HG03565 (cell line): ENCODE results near the gene CACNA1A.
"Not testable (repeated sequence)": the region's sequence is repeated elsewhere in the genome, so short reads cannot be mapped to it uniquely, and the experiment has no call there.

Experiments
- ATAC-seq: cut with Tn5 transposase; IDR thresholded peaks from one replicate; pipeline ENCODE4 v1.9.1; 2021; ENCODE audit warnings: mild to moderate bottlenecking, moderate library complexity; ENCODE audit not compliant: unreplicated experiment

Gene CACNA1A

DNA sequence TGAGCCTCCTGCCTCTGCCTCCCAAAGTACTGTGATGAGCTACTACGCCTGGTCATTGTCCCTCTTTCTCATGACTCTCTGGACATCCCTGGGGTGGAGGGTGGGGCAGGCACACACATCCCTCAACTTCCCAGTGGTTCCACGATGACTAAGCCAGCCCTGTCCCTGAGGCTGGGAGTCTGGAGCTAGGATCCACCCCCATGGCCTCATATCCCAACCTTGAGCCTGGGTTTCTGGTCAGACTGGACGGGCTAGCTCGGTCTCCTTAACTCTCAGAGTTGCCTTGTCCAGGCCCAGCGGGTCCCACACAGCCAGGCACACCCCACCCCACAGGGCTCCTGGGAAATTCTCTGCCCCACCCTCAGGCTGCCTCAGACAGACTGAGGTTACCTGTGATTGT, 336.5 kb downstream of the CACNA1A start:
- ATAC-seq, result no peak

DNA sequence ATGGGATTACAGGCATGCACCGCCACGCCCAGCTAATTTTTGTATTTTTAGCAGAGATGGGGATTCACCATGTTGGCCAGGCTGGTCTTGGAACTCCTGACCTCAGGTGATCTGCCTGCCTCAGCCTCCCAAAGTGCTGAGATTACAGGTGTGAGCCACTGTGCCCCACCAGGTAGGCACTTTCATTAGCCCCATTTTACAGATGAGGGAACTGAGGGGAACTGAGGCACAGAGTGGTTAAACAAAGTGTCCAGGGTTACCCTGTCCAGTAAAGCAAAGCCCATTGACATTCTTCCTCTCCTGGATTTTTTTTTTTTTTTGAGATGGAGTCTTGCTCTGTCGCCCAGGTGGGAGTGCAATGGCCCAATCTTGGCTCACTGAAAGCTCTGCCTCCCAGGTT, 340.1 kb downstream of the CACNA1A start:
- not testable (repeated sequence) for ATAC-seq

DNA sequence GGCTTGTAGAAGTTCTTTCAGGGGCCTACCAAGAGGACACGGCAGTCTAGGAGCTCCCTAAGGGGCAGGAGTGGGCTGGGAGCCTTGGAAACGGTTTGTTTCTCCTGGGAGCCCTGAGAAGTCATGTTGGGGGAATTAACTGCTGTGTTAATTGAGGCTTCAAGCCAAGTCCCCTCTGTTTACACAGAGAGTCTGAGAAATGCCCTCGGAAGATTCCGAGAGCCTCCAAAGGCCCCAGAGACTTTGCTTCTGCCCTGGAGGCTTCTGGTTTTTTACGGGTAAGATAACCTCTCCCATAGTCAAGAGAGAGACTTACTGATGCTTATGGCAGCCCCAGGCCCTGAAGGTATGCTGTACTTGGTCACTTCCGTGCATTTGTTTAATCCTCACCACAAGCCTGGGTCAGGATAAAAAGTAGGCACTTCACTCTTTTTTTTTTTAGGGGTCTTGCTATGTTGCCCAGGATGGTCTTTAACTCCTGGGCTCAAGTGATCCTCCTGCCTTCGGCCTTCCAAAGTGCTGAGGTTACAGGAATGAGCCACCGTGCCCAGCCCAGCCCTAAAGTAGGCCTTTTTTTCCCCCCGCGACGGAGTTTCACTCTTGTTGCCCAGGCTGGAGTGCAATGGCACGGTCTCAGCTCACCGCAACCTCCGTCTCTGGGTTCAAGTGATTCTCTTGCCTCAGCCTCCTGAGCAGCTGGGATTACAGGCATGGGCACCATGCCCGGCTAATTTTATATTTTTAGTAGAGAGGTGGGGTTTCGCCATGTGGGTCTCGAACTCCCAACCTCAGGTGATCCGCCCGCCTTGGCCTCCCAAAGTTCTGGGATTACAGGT, 340.9 kb downstream of the CACNA1A start:
- ATAC-seq, result no peak

DNA sequence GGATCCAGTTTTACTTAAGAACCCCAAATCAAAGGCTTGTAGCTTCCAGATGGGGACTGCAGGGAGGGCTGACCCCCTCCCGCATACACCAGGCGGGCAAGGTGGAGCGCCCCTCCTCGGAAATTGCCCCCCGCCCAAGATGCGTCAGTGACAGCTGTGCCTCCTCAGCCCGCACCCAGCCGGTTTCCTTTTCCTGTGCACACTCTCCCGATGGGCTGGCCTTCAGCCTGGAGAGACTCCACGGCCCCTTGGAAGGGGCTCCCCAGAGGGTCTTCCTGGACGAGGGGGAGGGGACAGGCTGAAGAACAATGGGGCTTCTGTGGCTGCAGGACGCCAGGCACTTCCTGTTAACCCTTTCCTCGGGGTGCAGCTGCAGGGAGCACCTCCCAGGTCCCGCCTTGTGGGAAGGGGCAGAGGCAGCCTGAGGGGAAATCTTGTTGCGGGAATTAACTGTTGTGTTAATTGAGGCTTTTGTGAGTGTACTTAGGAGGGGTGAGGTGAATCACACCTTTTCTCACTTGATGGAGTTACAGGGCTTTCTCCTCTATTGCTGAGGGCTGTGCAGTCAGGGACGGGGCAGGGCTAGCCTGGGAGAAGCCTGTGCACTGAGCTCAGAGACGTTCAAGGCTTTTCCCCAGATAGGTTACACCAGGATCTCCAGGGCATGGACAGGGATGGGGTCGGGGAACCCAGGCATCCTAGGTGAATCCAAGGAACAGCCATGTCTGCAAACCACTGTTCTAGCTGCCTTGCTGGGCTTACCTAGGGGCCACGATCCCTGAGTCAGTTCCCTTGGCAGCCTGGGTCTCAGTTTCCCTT, 341.7 kb downstream of the CACNA1A start:
- no peak for ATAC-seq

DNA sequence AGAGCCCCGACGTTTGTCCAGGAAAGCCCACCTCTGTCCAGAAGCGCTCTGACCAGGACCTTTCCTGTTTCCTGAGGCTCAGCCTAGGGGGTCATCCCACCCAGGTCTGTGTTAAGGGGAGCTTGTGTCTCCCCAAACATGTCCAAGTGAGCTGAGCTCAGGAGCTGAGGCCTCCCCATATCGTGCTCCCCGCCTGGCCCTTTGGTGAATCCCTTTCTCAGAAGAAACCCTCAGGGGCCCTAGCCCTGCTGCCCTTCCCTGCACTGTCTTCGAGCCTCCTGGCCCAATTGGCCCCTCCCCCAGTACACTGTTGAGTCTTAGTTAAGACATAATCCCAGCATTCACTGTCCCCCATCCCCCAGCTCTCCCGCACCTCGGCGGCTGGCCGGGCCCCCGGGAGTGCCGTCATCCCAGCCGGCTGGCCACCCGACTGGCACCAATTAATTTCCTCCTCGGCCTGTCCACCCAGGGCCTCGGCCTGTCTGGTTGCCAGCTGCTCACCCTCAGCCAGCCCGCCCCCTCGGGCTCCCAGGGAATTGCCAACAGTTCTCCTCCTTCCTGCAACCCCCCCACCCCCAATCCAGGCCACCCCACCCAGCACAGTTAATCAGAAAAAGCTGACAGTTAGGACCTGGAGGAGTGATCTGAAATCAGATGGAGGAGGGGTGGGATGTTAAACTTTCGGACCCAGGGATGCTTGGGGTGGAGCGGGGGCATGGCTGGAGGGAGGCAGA, 342.5 kb downstream of the CACNA1A start:
- ATAC-seq, result no peak

- no peak for ATAC-seq
Observed at GRCh38 chr19:13162724-13163608, 343.3 kb downstream of the CACNA1A start.

- no peak for ATAC-seq
Observed at GRCh38 chr19:13160557-13160956, 345.7 kb downstream of the CACNA1A start.

- ATAC-seq, result no peak
Observed at GRCh38 chr19:13159713-13160112, 346.6 kb downstream of the CACNA1A start.
